ENCODE measurements around the gene MLXIP.

MLXIP gene

GRCh38 chr12:122189626-122190475 lies 111.3 kb downstream of the MLXIP start:
- H3K4me3 ChIP-seq (ENCODE audit: low read depth, low read length): no peak overlapping the region
- TF ChIP-seq, protein P1, sequence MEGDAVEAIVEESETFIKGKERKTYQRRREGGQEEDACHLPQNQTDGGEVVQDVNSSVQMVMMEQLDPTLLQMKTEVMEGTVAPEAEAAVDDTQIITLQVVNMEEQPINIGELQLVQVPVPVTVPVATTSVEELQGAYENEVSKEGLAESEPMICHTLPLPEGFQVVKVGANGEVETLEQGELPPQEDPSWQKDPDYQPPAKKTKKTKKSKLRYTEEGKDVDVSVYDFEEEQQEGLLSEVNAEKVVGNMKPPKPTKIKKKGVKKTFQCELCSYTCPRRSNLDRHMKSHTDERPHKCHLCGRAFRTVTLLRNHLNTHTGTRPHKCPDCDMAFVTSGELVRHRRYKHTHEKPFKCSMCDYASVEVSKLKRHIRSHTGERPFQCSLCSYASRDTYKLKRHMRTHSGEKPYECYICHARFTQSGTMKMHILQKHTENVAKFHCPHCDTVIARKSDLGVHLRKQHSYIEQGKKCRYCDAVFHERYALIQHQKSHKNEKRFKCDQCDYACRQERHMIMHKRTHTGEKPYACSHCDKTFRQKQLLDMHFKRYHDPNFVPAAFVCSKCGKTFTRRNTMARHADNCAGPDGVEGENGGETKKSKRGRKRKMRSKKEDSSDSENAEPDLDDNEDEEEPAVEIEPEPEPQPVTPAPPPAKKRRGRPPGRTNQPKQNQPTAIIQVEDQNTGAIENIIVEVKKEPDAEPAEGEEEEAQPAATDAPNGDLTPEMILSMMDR (IDR thresholded peaks at IDR 0.05; ENCODE audit: low read depth, low read length): no peak
- no peak for DNase-seq (ENCODE audit: low read depth, low spot score)
- in situ Hi-C loops (cut with HindIII; ENCODE audit: low sequenced_read_pairs): no loop called here

- TF ChIP-seq, protein P1 (IDR thresholded peaks at IDR 0.05; ENCODE audit: low read depth, low read length): peak; percentile 88
Measured at GRCh38 chr12:122190842-122191668, 112.5 kb downstream of the MLXIP start.

GRCh38 chr12:122192441-122192840 lies 113.9 kb downstream of the MLXIP start:
- no peak overlapping the region for H3K4me3 ChIP-seq (ENCODE audit: low read depth, low read length)

More at GRCh38 chr12:122190842-122191668, 112.5 kb downstream of the MLXIP start:
- peak; percentile 50 for DNase-seq (ENCODE audit: low read depth, low spot score)
- H3K4me3 ChIP-seq (ENCODE audit: low read depth, low read length): no peak overlapping the region
- in situ Hi-C loops (cut with HindIII; ENCODE audit: low sequenced_read_pairs): no loop called here

DNA sequence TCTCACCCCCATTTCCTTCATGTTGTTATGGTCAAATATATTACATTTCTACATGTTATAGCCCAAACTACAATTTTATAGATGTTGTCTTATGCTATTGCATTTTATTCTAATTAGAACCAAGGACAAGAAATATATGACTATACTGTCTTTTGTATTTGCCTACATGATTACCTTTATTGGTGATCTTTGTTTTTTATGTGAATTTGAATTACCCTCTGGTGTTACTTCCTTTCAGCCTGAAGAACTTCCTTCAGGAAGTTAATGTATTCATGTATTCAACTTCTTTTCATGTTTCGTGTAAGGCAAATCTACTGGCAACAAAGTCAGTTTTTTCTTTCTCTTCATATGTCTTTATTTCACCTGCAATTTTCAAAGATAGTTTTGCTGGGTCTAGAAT lies 116.2 kb downstream of the MLXIP start:
- TF ChIP-seq, protein P1 (IDR thresholded peaks at IDR 0.05; ENCODE audit: low read depth, low read length): no peak
- in situ Hi-C loops (cut with HindIII; ENCODE audit: low sequenced_read_pairs): no loop called here
- H3K4me3 ChIP-seq (ENCODE audit: low read depth, low read length): no peak overlapping the region
- DNase-seq (ENCODE audit: low read depth, low spot score): no peak

More at GRCh38 chr12:122192441-122192840, 113.9 kb downstream of the MLXIP start:
- no peak for DNase-seq (ENCODE audit: low read depth, low spot score)
- TF ChIP-seq, protein P1 (IDR thresholded peaks at IDR 0.05; ENCODE audit: low read depth, low read length): no peak
- in situ Hi-C loops (cut with HindIII; ENCODE audit: low sequenced_read_pairs): no loop called here

- H3K4me3 ChIP-seq (ENCODE audit: low read depth, low read length): no peak overlapping the region
- TF ChIP-seq, protein P1 (IDR thresholded peaks at IDR 0.05; ENCODE audit: low read depth, low read length): no peak
- no peak for DNase-seq (ENCODE audit: low read depth, low spot score)
- in situ Hi-C loops (cut with HindIII; ENCODE audit: low sequenced_read_pairs): no loop called here
Measured at GRCh38 chr12:122195405-122195804, 116.8 kb downstream of the MLXIP start.

All from astrocyte of the spinal cord (primary cell).